Right hindlimb (tissue), 1 donor: ENCODE results near the gene TRIM38.
"Not testable (repeated sequence)": the region's sequence is repeated elsewhere in the genome, so short reads cannot be mapped to it uniquely, and the experiment has no call there.

Experiments used
- DNase-seq: peaks from one replicate; pipeline ENCODE4 v3.0.0-alpha.2; 2018

The TRIM38 gene

GRCh38 chr6:25942561-25943147 is 19.9 kb upstream of the TRIM38 start:
- DNase-seq, result no peak

- no peak for DNase-seq
These were observed 18.7 kb upstream of the TRIM38 start for GRCh38 chr6:25943887-25944286.

- no peak for DNase-seq
These were observed 17.7 kb upstream of the TRIM38 start for GRCh38 chr6:25944688-25945574.

GRCh38 chr6:25945738-25946137 is 16.9 kb upstream of the TRIM38 start:
- not testable (repeated sequence) for DNase-seq

- DNase-seq, result no peak
These were observed 16.0 kb upstream of the TRIM38 start for GRCh38 chr6:25946631-25947030.

GRCh38 chr6:25947492-25947891 is 15.1 kb upstream of the TRIM38 start:
- not testable (repeated sequence) for DNase-seq

GRCh38 chr6:25949695-25950094 is 12.9 kb upstream of the TRIM38 start:
- DNase-seq, result no peak

- no peak for DNase-seq
These were observed 12.3 kb upstream of the TRIM38 start for GRCh38 chr6:25950297-25950696.

- DNase-seq, result no peak
These were observed 11.1 kb upstream of the TRIM38 start for GRCh38 chr6:25951296-25952032.

GRCh38 chr6:25952535-25952934 is 10.1 kb upstream of the TRIM38 start:
- DNase-seq, result no peak

GRCh38 chr6:25953733-25954132 is 8.9 kb upstream of the TRIM38 start:
- no peak for DNase-seq

- DNase-seq, result no peak
These were observed 7.8 kb upstream of the TRIM38 start for GRCh38 chr6:25954756-25955155.

- DNase-seq, result no peak
These were observed 6.4 kb upstream of the TRIM38 start for GRCh38 chr6:25956226-25956625.

GRCh38 chr6:25958700-25959162 is 3.9 kb upstream of the TRIM38 start:
- DNase-seq, result no peak

GRCh38 chr6:25959890-25960536 is 2.6 kb upstream of the TRIM38 start:
- DNase-seq, result no peak

GRCh38 chr6:25960734-25961133 is 1.9 kb upstream of the TRIM38 start:
- no peak for DNase-seq

GRCh38 chr6:25961619-25962148 is 918 bp upstream of the TRIM38 start:
- no peak for DNase-seq

- DNase-seq, result no peak
These were observed 973 bp downstream of the TRIM38 start for GRCh38 chr6:25963426-25964123.

GRCh38 chr6:25965058-25965457 is 2.5 kb downstream of the TRIM38 start:
- no peak for DNase-seq

GRCh38 chr6:25966711-25967110 is 4.1 kb downstream of the TRIM38 start:
- no peak for DNase-seq

- no peak for DNase-seq
These were observed 6.2 kb downstream of the TRIM38 start for GRCh38 chr6:25968769-25969168.

- no peak for DNase-seq
These were observed 8.7 kb downstream of the TRIM38 start for GRCh38 chr6:25971187-25971821.
